Activated T-cell treated with anti-CD3 and anti-CD28 coated beads, Interleukin-2, amount 50 U/mL, for 24 hours (primary cell): Measurements from ENCODE around the gene TUBB3.
"Not testable (repeated sequence)": the region's sequence is repeated elsewhere in the genome, so short reads cannot be mapped to it uniquely, and the experiment has no call there.

ENCODE experiments used
- DNase-seq: peaks from one replicate; pipeline ENCODE4 v3.0.0-alpha.2; 2020
- H3K27ac Mint-ChIP-seq: 2 replicates; pipeline ENCODE4 v1.8.0; 2020; ENCODE audit warnings: mild to moderate bottlenecking, mixed read lengths
- H3K27me3 Mint-ChIP-seq: 2 replicates; pipeline ENCODE4 v1.8.0; 2020; ENCODE audit warnings: mixed read lengths
- H3K36me3 Mint-ChIP-seq: 2 replicates; pipeline ENCODE4 v1.8.0; 2020; ENCODE audit warnings: low read depth, mixed read lengths
- H3K4me1 Mint-ChIP-seq: 2 replicates; pipeline ENCODE4 v1.8.0; 2020; ENCODE audit warnings: low read depth, mixed read lengths
- H3K4me3 Mint-ChIP-seq: 2 replicates; pipeline ENCODE4 v1.8.0; 2020; ENCODE audit warnings: mild to moderate bottlenecking, moderate library complexity, mixed read lengths
- H3K9me3 Mint-ChIP-seq: 2 replicates; pipeline ENCODE4 v1.8.0; 2020; ENCODE audit warnings: mixed read lengths

Gene TUBB3

DNA sequence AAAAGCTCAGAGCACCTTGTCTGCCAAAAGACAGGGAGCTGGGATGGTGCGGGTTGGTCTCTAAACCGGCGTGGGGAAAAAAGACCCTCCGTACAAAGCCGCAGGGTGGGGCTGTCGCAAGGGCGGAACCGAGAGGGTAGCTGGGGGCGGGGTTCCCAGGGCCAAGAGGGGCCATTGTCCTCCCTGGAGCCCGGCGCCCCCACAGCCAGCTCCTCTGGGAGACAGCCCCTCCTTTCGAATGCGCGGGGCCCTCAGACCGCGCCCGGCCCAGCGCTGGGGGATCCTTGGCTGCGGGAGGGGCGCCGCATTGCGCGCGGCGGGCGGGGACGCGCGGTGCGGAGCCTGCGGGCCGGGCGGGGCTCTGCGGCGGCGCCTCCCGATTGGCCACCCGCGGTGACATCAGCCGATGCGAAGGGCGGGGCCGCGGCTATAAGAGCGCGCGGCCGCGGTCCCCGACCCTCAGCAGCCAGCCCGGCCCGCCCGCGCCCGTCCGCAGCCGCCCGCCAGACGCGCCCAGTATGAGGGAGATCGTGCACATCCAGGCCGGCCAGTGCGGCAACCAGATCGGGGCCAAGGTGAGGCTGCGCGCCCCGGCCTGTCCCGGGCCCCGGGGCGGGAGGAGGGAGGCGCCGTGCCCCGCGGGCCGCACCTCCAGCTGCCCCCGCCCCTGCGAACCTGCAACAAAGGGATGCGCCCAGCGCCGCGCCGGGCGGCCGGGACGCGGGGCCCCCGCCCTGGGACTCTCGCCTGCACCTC lies at the start of gene TUBB3:
TSS of gene TUBB3 (plus strand) at position 459 of the 756 bp plus-strand sequence. CDS start at position 519, 60 bp downstream.
- Mint-ChIP-seq H3K4me3 (peak within 1 kb of the TSS; percentile 64), H3K9me3 (no peaks in the 10 kb centered on the region), H3K27me3 (peaks cover 71% of the 10 kb centered on the region), H3K36me3 (no peaks in the 10 kb centered on the region), H3K4me1 (peaks cover 48% of the 10 kb centered on the region), H3K27ac (no peak within 1 kb of the TSS)
- DNase-seq = peak; percentile 67

- Mint-ChIP-seq H3K4me1 (peaks cover 21% of the 10 kb centered on the region), H3K4me3 (peak overlapping the region; percentile 89), H3K27me3 (no peaks in the 10 kb centered on the region), H3K9me3 (peaks cover 2% of the 10 kb centered on the region), H3K27ac (peak overlapping the region; percentile 99), H3K36me3 (peaks cover 47% of the 10 kb centered on the region)
- peak; percentile 99 for DNase-seq
Observed at GRCh38 chr16:89873972-89874689, 49.0 kb upstream of the TUBB3 start.

DNA sequence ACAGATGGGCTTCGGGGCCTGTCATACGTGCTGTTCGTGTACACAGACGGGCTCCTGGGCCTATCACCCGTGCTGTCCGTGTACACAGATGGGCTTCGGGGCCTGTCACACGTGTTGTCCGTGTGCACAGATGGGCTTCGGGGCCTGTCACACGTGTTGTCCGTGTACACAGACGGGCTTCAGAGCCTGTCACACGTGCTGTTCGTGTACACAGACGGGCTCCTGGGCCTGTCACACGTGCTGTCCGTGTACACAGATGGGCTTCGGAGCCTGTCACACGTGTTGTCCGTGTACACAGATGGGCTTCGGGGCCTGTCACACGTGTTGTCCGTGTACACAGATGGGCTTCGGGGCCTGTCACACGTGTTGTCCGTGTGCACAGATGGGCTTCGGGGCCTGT lies 44.0 kb upstream of the TUBB3 start:
- H3K27ac Mint-ChIP-seq, DNase-seq, H3K9me3 Mint-ChIP-seq, H3K27me3 Mint-ChIP-seq, H3K4me3 Mint-ChIP-seq: not testable (repeated sequence)
- peaks cover 15% of the 10 kb centered on the region for H3K4me1 Mint-ChIP-seq
- peaks cover 74% of the 10 kb centered on the region for H3K36me3 Mint-ChIP-seq

- H3K27me3 Mint-ChIP-seq = no peaks in the 10 kb centered on the region
- no peak for DNase-seq
- peaks cover 74% of the 10 kb centered on the region for H3K36me3 Mint-ChIP-seq
- no peak overlapping the region for H3K27ac Mint-ChIP-seq
- H3K9me3 Mint-ChIP-seq = no peaks in the 10 kb centered on the region
- H3K4me3 Mint-ChIP-seq = no peak overlapping the region
- peaks cover 4% of the 10 kb centered on the region for H3K4me1 Mint-ChIP-seq
Observed at GRCh38 chr16:89880477-89881367, 42.4 kb upstream of the TUBB3 start.

GRCh38 chr16:89881368-89881730 lies 41.8 kb upstream of the TUBB3 start:
- peaks cover 4% of the 10 kb centered on the region for H3K4me1 Mint-ChIP-seq
- H3K4me3 Mint-ChIP-seq = no peak overlapping the region
- H3K36me3 Mint-ChIP-seq = peaks cover 72% of the 10 kb centered on the region
- no peaks in the 10 kb centered on the region for H3K27me3 Mint-ChIP-seq
- no peak for DNase-seq
- no peaks in the 10 kb centered on the region for H3K9me3 Mint-ChIP-seq
- H3K27ac Mint-ChIP-seq = no peak overlapping the region

GRCh38 chr16:89883346-89884040 lies 39.6 kb upstream of the TUBB3 start:
- no peak overlapping the region for H3K4me3 Mint-ChIP-seq
- no peaks in the 10 kb centered on the region for H3K9me3 Mint-ChIP-seq
- peaks cover 2% of the 10 kb centered on the region for H3K4me1 Mint-ChIP-seq
- no peaks in the 10 kb centered on the region for H3K27me3 Mint-ChIP-seq
- H3K36me3 Mint-ChIP-seq = peaks cover 80% of the 10 kb centered on the region
- no peak overlapping the region for H3K27ac Mint-ChIP-seq
- no peak for DNase-seq

DNA sequence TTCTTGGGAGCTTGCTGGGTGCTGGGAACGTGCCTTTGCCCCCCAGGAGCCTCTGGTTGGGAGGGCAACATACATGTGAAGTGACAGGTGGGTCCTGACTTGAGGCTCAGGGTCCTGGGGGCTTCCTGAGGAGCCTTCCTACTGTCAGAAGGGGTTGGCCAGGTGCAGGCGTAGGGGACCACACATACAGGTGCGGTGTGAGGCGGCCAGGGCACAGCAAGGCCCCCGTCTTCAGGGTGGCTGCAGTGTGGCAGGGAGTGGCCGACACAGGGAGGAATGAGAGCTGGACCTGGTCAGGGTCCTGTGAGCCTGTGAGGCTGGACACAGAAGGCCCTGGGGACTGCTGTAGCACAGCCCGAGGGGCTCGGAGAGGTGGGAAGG lies 39.1 kb upstream of the TUBB3 start:
- H3K9me3 Mint-ChIP-seq = no peaks in the 10 kb centered on the region
- DNase-seq = no peak
- no peak overlapping the region for H3K4me3 Mint-ChIP-seq
- H3K4me1 Mint-ChIP-seq = peaks cover 2% of the 10 kb centered on the region
- H3K36me3 Mint-ChIP-seq = peaks cover 79% of the 10 kb centered on the region
- no peaks in the 10 kb centered on the region for H3K27me3 Mint-ChIP-seq
- H3K27ac Mint-ChIP-seq = no peak overlapping the region

- Mint-ChIP-seq H3K9me3 (no peaks in the 10 kb centered on the region), H3K36me3 (peaks cover 87% of the 10 kb centered on the region), H3K4me3 (no peak overlapping the region), H3K27me3 (no peaks in the 10 kb centered on the region), H3K27ac (no peak overlapping the region), H3K4me1 (peaks cover 9% of the 10 kb centered on the region)
- DNase-seq = no peak
Observed at GRCh38 chr16:89887243-89887642, 35.9 kb upstream of the TUBB3 start.

DNA sequence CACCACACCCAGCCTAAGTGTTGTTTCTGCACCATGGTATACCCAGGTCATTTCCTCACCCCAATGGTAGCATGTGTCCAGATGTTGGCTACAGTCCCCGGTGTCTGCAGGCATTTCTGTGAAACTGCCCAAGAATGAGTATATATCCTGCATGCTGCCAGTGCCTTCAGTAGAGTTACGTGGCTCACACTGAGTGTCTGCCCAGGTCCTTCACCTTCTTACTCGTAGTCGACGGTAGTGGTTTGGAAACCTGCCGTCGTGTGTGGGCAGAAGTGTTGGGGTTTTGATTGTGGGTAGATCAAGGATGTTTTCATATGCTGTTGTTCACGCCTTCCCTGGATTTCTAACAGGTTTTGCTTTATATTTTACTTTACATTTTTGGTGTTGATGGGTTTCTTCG lies 32.9 kb upstream of the TUBB3 start:
- no peaks in the 10 kb centered on the region for H3K9me3 Mint-ChIP-seq
- DNase-seq = peak; percentile 53
- no peaks in the 10 kb centered on the region for H3K27me3 Mint-ChIP-seq
- no peak overlapping the region for H3K4me3 Mint-ChIP-seq
- H3K27ac Mint-ChIP-seq = peak overlapping the region; percentile 38
- H3K4me1 Mint-ChIP-seq = peaks cover 9% of the 10 kb centered on the region
- peaks cover 88% of the 10 kb centered on the region for H3K36me3 Mint-ChIP-seq

DNA sequence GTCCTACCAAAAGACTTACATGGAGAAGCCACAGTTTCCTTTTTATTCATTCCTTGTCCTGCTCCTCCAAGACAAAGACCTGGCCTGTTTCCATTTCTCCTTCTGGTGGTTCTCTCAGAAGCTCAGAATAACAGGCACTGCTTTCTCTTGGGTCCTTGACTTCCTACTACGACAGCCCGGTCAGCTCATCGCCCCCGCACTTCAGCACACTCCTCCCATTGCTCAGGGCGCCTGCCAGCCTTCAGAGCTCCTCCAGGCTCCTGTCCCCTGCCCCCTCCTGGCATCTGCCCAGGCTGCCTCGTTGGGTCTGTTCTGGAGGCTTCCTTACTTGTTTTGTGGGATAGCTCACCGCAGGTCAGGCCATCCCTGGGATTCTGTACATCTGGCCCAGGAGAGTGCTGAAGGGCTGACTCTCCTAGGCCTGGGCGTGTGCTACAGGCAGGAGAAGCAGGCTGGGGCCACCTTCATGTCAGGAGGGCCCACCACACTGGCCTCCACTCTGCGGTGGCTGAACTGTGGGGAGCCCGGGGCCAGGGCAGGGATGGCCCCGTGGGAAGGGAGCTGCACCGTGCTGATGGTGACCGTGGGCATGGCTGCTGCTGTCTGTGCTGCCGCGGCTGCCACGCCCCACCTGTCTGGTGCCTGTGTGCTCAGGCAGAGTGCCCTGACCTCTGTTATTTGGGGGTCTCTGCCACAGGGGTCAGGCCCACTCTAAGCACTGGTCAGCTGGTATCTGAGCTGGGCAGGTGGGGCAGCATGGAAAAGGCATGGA lies 32.1 kb upstream of the TUBB3 start:
- no peak overlapping the region for H3K27ac Mint-ChIP-seq
- H3K9me3 Mint-ChIP-seq = no peaks in the 10 kb centered on the region
- H3K4me1 Mint-ChIP-seq = peaks cover 9% of the 10 kb centered on the region
- no peak overlapping the region for H3K4me3 Mint-ChIP-seq
- DNase-seq = no peak
- H3K27me3 Mint-ChIP-seq = no peaks in the 10 kb centered on the region
- peaks cover 88% of the 10 kb centered on the region for H3K36me3 Mint-ChIP-seq

DNA sequence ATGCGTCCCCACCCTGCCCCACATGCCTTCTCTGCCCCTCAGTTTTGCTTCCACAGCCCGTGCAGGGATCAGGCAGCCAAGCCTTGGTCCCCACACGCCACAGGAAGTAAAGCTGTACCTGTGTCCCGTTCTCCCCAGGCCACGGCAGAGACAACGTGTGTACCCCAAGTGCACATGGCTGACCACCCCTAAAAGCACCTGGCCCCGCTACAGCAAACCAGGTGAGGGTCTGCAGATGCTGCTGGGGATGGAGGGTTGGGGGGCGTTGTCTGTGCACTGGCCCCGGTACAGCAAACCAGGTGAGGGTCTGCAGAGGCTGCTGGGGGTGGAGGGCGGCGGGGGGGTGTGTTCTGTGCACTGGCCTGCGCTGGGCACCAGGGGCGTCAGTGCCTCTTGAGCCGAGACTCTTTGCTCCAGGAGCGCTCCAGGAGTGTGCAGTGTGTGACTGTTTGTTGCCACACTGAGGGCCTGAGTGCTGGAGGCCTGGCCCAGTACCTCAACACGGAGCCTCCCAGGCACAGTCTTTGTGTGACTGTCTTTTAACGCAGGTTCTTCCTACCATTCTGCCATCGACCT lies 31.0 kb upstream of the TUBB3 start:
- DNase-seq = no peak
- H3K27me3 Mint-ChIP-seq = no peaks in the 10 kb centered on the region
- no peak overlapping the region for H3K27ac Mint-ChIP-seq
- no peaks in the 10 kb centered on the region for H3K9me3 Mint-ChIP-seq
- H3K36me3 Mint-ChIP-seq = peaks cover 86% of the 10 kb centered on the region
- H3K4me1 Mint-ChIP-seq = peaks cover 9% of the 10 kb centered on the region
- H3K4me3 Mint-ChIP-seq = no peak overlapping the region

- no peaks in the 10 kb centered on the region for H3K27me3 Mint-ChIP-seq
- no peaks in the 10 kb centered on the region for H3K9me3 Mint-ChIP-seq
- DNase-seq = no peak
- no peak overlapping the region for H3K4me3 Mint-ChIP-seq
- H3K27ac Mint-ChIP-seq = no peak overlapping the region
- H3K36me3 Mint-ChIP-seq = peaks cover 86% of the 10 kb centered on the region
- H3K4me1 Mint-ChIP-seq = peaks cover 9% of the 10 kb centered on the region
Observed at GRCh38 chr16:89892635-89893034, 30.5 kb upstream of the TUBB3 start.
